Ishikawa (cell line): ENCODE data around the gene HPCAL4.

ENCODE experiments used
- CEBPB ChIP-seq: IDR thresholded peaks from 2 replicates; pipeline ENCODE4 v1.6.1; 2012
- CREB1 ChIP-seq: IDR thresholded peaks from 2 replicates; pipeline ENCODE4 v1.6.1; 2012; ENCODE audit warnings: low read depth
- EGR1 ChIP-seq: IDR thresholded peaks from 2 replicates; pipeline ENCODE4 v1.6.1; 2012
- EP300 ChIP-seq: IDR thresholded peaks from 2 replicates; pipeline ENCODE4 v1.6.1; 2012; ENCODE audit warnings: borderline replicate concordance
- FOXM1 ChIP-seq: IDR thresholded peaks from 2 replicates; pipeline ENCODE4 v1.6.1; 2012; ENCODE audit warnings: low read depth, borderline replicate concordance
- MAX ChIP-seq: IDR thresholded peaks from 2 replicates; pipeline ENCODE4 v1.6.1; 2012
- NFIC ChIP-seq: IDR thresholded peaks from 2 replicates; pipeline ENCODE4 v1.6.1; 2012
- RAD21 ChIP-seq: IDR thresholded peaks from 2 replicates; pipeline ENCODE4 v1.6.1; 2012; ENCODE audit warnings: low read depth
- TAF1 ChIP-seq: IDR thresholded peaks from 2 replicates; pipeline ENCODE4 v1.6.1; 2012; ENCODE audit warnings: low read depth, mild to moderate bottlenecking
- TCF12 ChIP-seq: IDR thresholded peaks from 2 replicates; pipeline ENCODE4 v1.6.1; 2012; ENCODE audit warnings: low read depth
- TEAD4 ChIP-seq: IDR thresholded peaks from 2 replicates; pipeline ENCODE4 v1.6.1; 2012
- USF1 ChIP-seq: IDR thresholded peaks from 2 replicates; pipeline ENCODE4 v1.6.1; 2012
- YY1 ChIP-seq: IDR thresholded peaks from 2 replicates; pipeline ENCODE4 v1.6.1; 2012; ENCODE audit warnings: low read depth
- ZBTB7A ChIP-seq: IDR thresholded peaks from 2 replicates; pipeline ENCODE4 v1.6.1; 2012; ENCODE audit warnings: low read depth
- TF ChIP-seq, protein P1 (sequence below): IDR thresholded peaks from 2 replicates; pipeline ENCODE4 v1.6.1; 2012; ENCODE audit warnings: low read depth, mild to moderate bottlenecking

The HPCAL4 gene

GRCh38 chr1:39701049-39701439 lies 9.8 kb upstream of the HPCAL4 start:
- TF ChIP-seq MAX, result no peak
- TF ChIP-seq, protein P1, sequence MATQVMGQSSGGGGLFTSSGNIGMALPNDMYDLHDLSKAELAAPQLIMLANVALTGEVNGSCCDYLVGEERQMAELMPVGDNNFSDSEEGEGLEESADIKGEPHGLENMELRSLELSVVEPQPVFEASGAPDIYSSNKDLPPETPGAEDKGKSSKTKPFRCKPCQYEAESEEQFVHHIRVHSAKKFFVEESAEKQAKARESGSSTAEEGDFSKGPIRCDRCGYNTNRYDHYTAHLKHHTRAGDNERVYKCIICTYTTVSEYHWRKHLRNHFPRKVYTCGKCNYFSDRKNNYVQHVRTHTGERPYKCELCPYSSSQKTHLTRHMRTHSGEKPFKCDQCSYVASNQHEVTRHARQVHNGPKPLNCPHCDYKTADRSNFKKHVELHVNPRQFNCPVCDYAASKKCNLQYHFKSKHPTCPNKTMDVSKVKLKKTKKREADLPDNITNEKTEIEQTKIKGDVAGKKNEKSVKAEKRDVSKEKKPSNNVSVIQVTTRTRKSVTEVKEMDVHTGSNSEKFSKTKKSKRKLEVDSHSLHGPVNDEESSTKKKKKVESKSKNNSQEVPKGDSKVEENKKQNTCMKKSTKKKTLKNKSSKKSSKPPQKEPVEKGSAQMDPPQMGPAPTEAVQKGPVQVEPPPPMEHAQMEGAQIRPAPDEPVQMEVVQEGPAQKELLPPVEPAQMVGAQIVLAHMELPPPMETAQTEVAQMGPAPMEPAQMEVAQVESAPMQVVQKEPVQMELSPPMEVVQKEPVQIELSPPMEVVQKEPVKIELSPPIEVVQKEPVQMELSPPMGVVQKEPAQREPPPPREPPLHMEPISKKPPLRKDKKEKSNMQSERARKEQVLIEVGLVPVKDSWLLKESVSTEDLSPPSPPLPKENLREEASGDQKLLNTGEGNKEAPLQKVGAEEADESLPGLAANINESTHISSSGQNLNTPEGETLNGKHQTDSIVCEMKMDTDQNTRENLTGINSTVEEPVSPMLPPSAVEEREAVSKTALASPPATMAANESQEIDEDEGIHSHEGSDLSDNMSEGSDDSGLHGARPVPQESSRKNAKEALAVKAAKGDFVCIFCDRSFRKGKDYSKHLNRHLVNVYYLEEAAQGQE, result no peak
- TF ChIP-seq USF1, result no peak
- TF ChIP-seq TCF12, result no peak
- no peak for TF ChIP-seq CEBPB
- TF ChIP-seq FOXM1, result no peak
- no peak for TF ChIP-seq YY1
- no peak for TF ChIP-seq NFIC
- no peak for TF ChIP-seq CREB1
- no peak for TF ChIP-seq RAD21

DNA sequence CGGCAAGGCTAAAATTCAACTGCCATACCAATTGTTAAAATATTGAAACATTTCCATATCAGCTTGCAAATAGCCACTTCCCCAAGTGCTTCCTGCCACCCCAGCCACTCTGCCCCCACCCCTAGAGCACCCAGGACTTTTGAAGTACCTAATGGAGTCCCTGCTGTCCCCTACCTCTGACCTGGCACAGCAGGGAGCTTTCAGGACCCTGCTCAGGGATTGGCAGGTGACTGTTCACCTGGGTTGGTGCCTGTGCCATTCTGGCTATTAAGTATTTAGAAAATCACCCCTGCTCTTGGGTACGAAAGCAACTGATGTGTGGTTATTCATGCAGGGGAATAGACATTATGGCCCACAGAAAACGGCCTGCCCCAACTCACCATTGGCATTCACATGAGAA lies 9.1 kb upstream of the HPCAL4 start:
- no peak for TF ChIP-seq EP300
- TF ChIP-seq ZBTB7A, result no peak
- no peak for TF ChIP-seq MAX
- no peak for TF ChIP-seq NFIC
- TF ChIP-seq YY1, result no peak
- no peak for TF ChIP-seq TEAD4
- no peak for TF ChIP-seq RAD21
- TF ChIP-seq USF1, result no peak
- no peak for TF ChIP-seq TCF12
- no peak for TF ChIP-seq EGR1

DNA sequence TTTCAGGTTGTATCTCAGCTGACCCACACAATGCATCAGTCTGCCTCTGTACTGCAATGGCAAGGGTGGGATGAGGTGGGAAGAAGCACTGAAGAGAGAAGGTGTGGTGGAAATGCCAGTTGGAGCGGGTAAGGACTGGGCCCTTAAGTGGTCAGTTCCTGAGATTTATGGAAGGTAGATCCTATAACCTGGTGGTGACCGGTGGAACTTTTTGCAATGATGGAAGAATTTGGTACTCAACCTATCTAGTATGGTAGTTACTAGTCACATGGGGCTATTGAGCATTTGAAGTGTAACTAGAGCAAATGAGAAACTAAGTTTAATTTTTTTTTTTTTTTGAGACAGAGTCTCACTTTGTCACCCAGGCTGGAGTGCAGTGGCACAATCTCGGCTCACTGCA lies 8.2 kb upstream of the HPCAL4 start:
- no peak for TF ChIP-seq FOXM1

- TF ChIP-seq TEAD4 (no peak), MAX (no peak), YY1 (no peak), EP300 (no peak), RAD21 (no peak), NFIC (no peak), EGR1 (no peak), TAF1 (no peak), CREB1 (no peak), CEBPB (no peak), ZBTB7A (no peak), FOXM1 (no peak), USF1 (no peak), TCF12 (no peak)
- TF ChIP-seq, protein P1, result no peak
Measured at GRCh38 chr1:39698568-39698967, 7.3 kb upstream of the HPCAL4 start.

DNA sequence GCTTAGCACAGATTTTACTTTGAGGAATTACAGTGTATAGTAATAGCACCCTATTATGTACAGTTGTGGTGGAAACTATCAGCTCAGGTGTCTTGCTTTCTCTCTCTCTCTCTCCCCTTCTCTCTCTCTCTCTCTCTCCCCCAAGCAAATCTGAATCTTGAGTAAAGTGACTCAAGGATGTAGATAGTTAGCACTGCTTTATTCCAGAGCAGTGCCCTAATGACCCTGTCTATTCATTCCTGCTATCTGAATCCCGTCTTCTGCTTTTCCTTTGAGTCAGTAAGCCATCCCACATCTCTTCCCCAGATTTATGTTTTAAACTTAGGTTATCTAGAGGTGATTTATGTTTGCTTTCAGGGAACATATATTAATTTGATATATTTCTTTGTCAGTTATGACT lies 5.2 kb upstream of the HPCAL4 start:
- TF ChIP-seq CEBPB (no peak), FOXM1 (no peak), TCF12 (no peak), TEAD4 (no peak), YY1 (no peak), EP300 (no peak), RAD21 (no peak), TAF1 (no peak), MAX (no peak), ZBTB7A (no peak), EGR1 (no peak)
- TF ChIP-seq, protein P1, result no peak
